SU-DHL-6 (cell line): ENCODE results near the gene WWC1.
A peak's percentile ranks its signal among the peaks of the same experiment; 100 is the strongest.

ENCODE experiments used
- H2AFZ ChIP-seq: fragments of 200-600 bp; sonication (generic); 2 replicates; pipeline ENCODE4 v1.6.1; 2014; ENCODE audit warnings: low read depth, mild to moderate bottlenecking, moderate library complexity, mixed read lengths, antibody characterized with exemption, low read length; ENCODE audit not compliant: severe bottlenecking
- H3F3A ChIP-seq: fragments of 200-600 bp; shearing (Covaris generic); 2 replicates; pipeline ENCODE4 v1.6.0; 2016; ENCODE audit warnings: antibody characterized with exemption, mild to moderate bottlenecking; ENCODE audit not compliant: insufficient read depth
- H3K27ac ChIP-seq: fragments of 200-600 bp; sonication (generic); 2 replicates; pipeline ENCODE4 v1.5.1; 2016; ENCODE audit warnings: low read depth, mild to moderate bottlenecking, low read length, moderate library complexity, mixed read lengths
- H3K27me3 ChIP-seq: fragments of 200-600 bp; sonication (generic), shearing (Covaris generic); 2 replicates; pipeline ENCODE4 v1.6.0; 2014; ENCODE audit warnings: mild to moderate bottlenecking, low read length
- H3K36me3 ChIP-seq: fragments of 200-600 bp; sonication (generic); 2 replicates; pipeline ENCODE4 v1.6.1; 2014; ENCODE audit warnings: mild to moderate bottlenecking, low read length, mixed read lengths
- H3K4me2 ChIP-seq: fragments of 300-600, 200-600 bp; shearing (Covaris generic), sonication (generic); 2 replicates; pipeline ENCODE4 v1.6.0; 2014; ENCODE audit warnings: low read length, low read depth, mild to moderate bottlenecking; ENCODE audit not compliant: poor library complexity, severe bottlenecking
- H3K4me3 ChIP-seq: fragments of 200-600 bp; sonication (generic); 2 replicates; pipeline ENCODE4 v1.5.1; 2014; ENCODE audit warnings: antibody characterized with exemption, low read length, mild to moderate bottlenecking, mixed read lengths; ENCODE audit not compliant: insufficient read depth, poor library complexity, severe bottlenecking
- H3K79me2 ChIP-seq: fragments of 200-600 bp; sonication (generic); 2 replicates; pipeline ENCODE4 v1.6.1; 2014; ENCODE audit warnings: mild to moderate bottlenecking, low read length, moderate library complexity; ENCODE audit not compliant: insufficient read depth
- H3K9ac ChIP-seq: fragments of 200-600 bp; sonication (generic); 2 replicates; pipeline ENCODE4 v1.7.0; 2014; ENCODE audit warnings: mild to moderate bottlenecking, low read length
- H3K9me2 ChIP-seq: fragments of 200-600 bp; sonication (generic); replicated peaks from 2 replicates; pipeline ENCODE4 v1.6.1; 2014; ENCODE audit warnings: low read length; ENCODE audit not compliant: insufficient read depth
- H3K9me3 ChIP-seq: fragments of 200-600 bp; sonication (generic); 2 replicates; pipeline ENCODE4 v1.6.1; 2014; ENCODE audit warnings: low read length, mixed read lengths; ENCODE audit not compliant: insufficient read depth
- H4K20me1 ChIP-seq: fragments of 200-600 bp; sonication (generic); 2 replicates; pipeline ENCODE4 v1.6.1; 2014; ENCODE audit warnings: low read depth, mild to moderate bottlenecking, antibody characterized with exemption, low read length, moderate library complexity, mixed read lengths
- EZH2phosphoT487 ChIP-seq: fragments of 200-600 bp; sonication (generic), shearing (Covaris generic); conservative IDR thresholded peaks from 2 replicates; pipeline ENCODE4 v1.6.1; 2018; ENCODE audit warnings: mild to moderate bottlenecking, antibody characterized with exemption, low read length, moderate library complexity, mixed read lengths
- TF ChIP-seq, protein P1 (sequence below): fragments of 200-600 bp; sonication (generic); IDR thresholded peaks from one replicate; pipeline ENCODE4 v1.5.1; 2017; ENCODE audit warnings: antibody characterized with exemption, mild to moderate bottlenecking, low read length, moderate library complexity; ENCODE audit not compliant: insufficient read depth, poor library complexity, severe bottlenecking

WWC1 gene

DNA sequence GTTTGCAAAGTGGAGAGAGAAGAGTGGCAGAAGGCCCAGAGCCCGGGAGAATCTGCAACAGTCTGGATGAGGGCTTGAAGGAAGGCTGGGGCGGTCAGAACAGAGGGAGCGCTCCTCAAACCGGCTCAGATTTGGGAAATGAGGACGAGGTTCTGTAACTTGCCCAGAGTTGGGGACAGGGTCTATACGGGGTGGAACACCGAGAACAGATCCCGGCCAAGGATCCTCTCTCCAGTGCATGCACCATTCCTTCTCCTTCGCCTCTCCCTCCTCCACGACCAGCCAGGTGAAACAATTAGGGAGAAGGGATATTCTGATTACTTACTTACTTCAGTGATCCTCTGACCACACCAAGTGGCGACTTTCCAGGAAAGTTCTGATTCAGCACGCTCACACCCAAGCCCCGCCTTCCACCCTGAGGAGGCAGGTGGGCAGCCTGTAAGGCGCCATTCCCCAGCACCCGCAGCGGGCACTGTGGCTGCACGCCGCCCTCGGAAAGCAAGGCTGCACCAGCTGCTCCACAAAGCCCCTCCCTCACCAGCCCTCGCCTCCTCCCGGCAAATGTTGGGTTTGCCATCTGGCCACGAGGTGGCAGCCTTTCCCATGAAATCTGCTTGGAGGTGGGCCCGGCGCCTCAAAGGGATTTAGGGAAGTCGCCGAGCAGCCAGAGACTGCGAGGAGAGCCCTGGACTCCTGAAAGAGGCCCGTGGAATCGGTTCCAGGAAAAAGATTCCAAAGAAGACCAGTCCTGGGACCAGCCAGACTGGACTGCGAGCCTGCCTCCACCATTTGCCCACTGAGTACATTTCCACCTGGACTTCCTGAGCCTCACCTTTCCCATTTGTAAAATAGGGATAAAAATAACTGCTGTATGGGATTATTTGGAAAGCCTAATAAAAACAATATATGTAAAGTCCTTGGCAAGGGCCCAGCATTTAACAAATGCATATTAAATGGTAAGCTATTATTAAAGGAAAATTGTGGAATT is 22.2 kb upstream of the WWC1 start:
- no peaks in the 10 kb centered on the region for H3K36me3 ChIP-seq
- H2AFZ ChIP-seq: peak overlapping the region; percentile 87
- H3K9ac ChIP-seq: no peak overlapping the region; the same call in 1 of the 2 replicates
- H3F3A ChIP-seq: no peaks in the 10 kb centered on the region
- H3K9me3 ChIP-seq: no peaks in the 10 kb centered on the region
- no peaks in the 10 kb centered on the region for H4K20me1 ChIP-seq
- H3K4me2 ChIP-seq: peak overlapping the region; percentile 38
- no peaks in the 10 kb centered on the region for H3K79me2 ChIP-seq
- H3K27ac ChIP-seq: no peak overlapping the region
- TF ChIP-seq, protein P1, sequence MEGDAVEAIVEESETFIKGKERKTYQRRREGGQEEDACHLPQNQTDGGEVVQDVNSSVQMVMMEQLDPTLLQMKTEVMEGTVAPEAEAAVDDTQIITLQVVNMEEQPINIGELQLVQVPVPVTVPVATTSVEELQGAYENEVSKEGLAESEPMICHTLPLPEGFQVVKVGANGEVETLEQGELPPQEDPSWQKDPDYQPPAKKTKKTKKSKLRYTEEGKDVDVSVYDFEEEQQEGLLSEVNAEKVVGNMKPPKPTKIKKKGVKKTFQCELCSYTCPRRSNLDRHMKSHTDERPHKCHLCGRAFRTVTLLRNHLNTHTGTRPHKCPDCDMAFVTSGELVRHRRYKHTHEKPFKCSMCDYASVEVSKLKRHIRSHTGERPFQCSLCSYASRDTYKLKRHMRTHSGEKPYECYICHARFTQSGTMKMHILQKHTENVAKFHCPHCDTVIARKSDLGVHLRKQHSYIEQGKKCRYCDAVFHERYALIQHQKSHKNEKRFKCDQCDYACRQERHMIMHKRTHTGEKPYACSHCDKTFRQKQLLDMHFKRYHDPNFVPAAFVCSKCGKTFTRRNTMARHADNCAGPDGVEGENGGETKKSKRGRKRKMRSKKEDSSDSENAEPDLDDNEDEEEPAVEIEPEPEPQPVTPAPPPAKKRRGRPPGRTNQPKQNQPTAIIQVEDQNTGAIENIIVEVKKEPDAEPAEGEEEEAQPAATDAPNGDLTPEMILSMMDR: peak; percentile 82
- no peak for TF ChIP-seq EZH2phosphoT487
- H3K9me2 ChIP-seq: no peaks in the 10 kb centered on the region
- H3K27me3 ChIP-seq: no peaks in the 10 kb centered on the region; the same call in 1 of the 2 replicates
- H3K4me3 ChIP-seq: no peak overlapping the region

DNA sequence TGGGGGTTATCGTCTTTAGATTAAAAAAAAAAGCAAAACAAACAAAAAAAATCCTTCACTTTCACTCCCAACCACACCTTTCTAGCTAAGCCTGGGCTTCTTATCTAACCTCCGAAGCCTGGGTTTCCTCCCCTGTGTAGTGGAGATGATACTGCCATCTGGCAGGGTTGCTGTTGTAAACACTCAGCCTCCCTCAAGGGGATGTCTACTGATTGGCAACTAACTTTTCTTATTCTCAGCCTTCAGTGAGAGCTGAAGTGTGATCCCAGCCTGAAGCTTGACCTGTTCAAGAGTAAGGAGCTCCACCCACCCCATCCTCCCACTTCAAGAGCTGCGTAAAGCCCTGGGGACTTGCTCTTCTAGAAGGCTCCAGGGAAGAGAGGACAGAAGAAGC is 21.5 kb upstream of the WWC1 start:
- Histone ChIP-seq H3K9ac (no peak overlapping the region), H3K36me3 (no peaks in the 10 kb centered on the region), H3K9me2 (no peaks in the 10 kb centered on the region), H4K20me1 (no peaks in the 10 kb centered on the region), H2AFZ (peak overlapping the region; percentile 87), H3K27me3 (no peaks in the 10 kb centered on the region; the same call in 1 of the 2 replicates), H3K27ac (no peak overlapping the region), H3F3A (no peaks in the 10 kb centered on the region), H3K9me3 (no peaks in the 10 kb centered on the region), H3K4me2 (no peak overlapping the region), H3K79me2 (no peaks in the 10 kb centered on the region), H3K4me3 (no peak overlapping the region)
- TF ChIP-seq, protein P1: no peak
- no peak for TF ChIP-seq EZH2phosphoT487

DNA sequence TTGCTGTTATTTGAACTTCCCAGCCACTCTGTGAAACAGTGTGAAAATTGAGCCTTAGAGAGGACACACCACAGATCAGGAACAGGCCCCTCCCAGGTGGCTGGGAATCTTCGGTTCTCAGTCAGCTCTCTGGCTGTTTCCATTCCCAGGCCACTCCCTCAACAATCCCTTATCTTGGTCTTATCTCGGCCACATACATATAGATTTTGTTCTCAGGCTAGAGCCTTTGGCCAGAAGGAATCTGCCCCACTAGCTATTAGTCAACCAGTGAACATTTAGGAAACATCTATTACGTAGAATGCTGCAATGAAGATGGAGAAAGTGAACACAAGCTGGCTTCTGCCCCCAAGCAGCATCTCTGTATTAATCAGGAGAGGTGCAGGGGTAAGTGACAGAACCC is 21.0 kb upstream of the WWC1 start:
- Histone ChIP-seq H3K4me2 (no peak overlapping the region), H2AFZ (no peak overlapping the region), H3K4me3 (no peak overlapping the region), H3K27ac (no peak overlapping the region), H3K9me3 (no peaks in the 10 kb centered on the region), H3K27me3 (no peaks in the 10 kb centered on the region; the same call in 1 of the 2 replicates), H3K9ac (no peak overlapping the region), H3K36me3 (no peaks in the 10 kb centered on the region), H3K9me2 (no peaks in the 10 kb centered on the region), H3F3A (no peaks in the 10 kb centered on the region), H4K20me1 (no peaks in the 10 kb centered on the region), H3K79me2 (no peaks in the 10 kb centered on the region)
- TF ChIP-seq, protein P1: no peak
- TF ChIP-seq EZH2phosphoT487: no peak
